ENCODE data around the gene CHRDL2. TPM values are rescaled to one million over a fixed set of nuclear protein-coding genes. Genes with fewer than 3 reads are reported as not detected.

Gene CHRDL2
- total RNA-seq, 1 donor, result not detected

DNA sequence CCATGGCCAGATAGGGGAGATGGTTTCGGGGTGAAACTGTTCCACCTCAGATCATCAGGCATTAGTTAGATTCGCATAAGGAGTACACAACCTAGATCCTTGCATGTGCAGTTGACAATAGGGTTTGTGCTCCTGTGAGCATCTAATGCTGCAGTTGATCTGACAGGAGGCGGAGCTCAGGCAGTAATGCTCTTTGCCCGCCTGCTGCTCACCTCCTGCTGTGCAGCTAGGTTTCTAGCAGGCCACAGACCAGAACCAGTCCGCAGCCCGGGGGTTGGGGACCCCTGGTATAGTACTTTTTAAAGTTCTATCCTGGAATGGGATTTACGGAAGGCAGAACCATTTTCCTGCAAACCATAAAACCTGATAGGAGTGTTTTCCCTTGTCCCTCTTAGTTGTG lies 84.3 kb downstream of the CHRDL2 start:
- DNase-seq (ENCODE audit: low read depth), result no peak
- H3K4me3 ChIP-seq (ENCODE audit: low read depth, low read length), result no peak overlapping the region
- TF ChIP-seq CTCF (IDR thresholded peaks at IDR 0.05; ENCODE audit: insufficient read depth, low read length), result no peak

Small RNA genes within 50 kb of the gene (small RNA-seq; reads per million reads assigned to genes)
- not detected for gene MIR4696
- not detected for gene RANP3
- not detected for gene RN7SKP297

Other genes starting within 250 kb of the CHRDL2 start
- 1.4 TPM in 1 of 2 replicates, not detected in the other for gene LIPT2, start 237.7 kb downstream of the CHRDL2 start, total RNA-seq (ENCODE audit: low replicate concordance)
- 12.8 and 26.8 TPM in 2 replicates for gene POLD3, start 138.8 kb downstream of the CHRDL2 start, total RNA-seq (ENCODE audit: low replicate concordance)
- 20.3 and 28.5 TPM in 2 replicates for gene RNF169, start 17.4 kb upstream of the CHRDL2 start, total RNA-seq (ENCODE audit: low replicate concordance)
- gene XRRA1, start 217.7 kb upstream of the CHRDL2 start, total RNA-seq (ENCODE audit: low replicate concordance), result 14.5 and 28.0 TPM in 2 replicates
- gene SPCS2, start 217.8 kb upstream of the CHRDL2 start, total RNA-seq (ENCODE audit: low replicate concordance), result 7.2 and 43.5 TPM in 2 replicates